ENCODE results near the gene ADGRG7. TPM values are rescaled to one million over a fixed set of nuclear protein-coding genes. Genes with fewer than 3 reads are reported as not detected.

The ADGRG7 gene
- total and polyA plus RNA-seq, 9 of the 15 experiments (the other 6 are each of a cell fraction or from before 2014, with no cell fraction given), result 0.03 TPM; not detected in 7

GRCh38 chr3:100578646-100579045 is 30.8 kb upstream of the ADGRG7 start (continued):
- TF ChIP-seq, protein P1, sequence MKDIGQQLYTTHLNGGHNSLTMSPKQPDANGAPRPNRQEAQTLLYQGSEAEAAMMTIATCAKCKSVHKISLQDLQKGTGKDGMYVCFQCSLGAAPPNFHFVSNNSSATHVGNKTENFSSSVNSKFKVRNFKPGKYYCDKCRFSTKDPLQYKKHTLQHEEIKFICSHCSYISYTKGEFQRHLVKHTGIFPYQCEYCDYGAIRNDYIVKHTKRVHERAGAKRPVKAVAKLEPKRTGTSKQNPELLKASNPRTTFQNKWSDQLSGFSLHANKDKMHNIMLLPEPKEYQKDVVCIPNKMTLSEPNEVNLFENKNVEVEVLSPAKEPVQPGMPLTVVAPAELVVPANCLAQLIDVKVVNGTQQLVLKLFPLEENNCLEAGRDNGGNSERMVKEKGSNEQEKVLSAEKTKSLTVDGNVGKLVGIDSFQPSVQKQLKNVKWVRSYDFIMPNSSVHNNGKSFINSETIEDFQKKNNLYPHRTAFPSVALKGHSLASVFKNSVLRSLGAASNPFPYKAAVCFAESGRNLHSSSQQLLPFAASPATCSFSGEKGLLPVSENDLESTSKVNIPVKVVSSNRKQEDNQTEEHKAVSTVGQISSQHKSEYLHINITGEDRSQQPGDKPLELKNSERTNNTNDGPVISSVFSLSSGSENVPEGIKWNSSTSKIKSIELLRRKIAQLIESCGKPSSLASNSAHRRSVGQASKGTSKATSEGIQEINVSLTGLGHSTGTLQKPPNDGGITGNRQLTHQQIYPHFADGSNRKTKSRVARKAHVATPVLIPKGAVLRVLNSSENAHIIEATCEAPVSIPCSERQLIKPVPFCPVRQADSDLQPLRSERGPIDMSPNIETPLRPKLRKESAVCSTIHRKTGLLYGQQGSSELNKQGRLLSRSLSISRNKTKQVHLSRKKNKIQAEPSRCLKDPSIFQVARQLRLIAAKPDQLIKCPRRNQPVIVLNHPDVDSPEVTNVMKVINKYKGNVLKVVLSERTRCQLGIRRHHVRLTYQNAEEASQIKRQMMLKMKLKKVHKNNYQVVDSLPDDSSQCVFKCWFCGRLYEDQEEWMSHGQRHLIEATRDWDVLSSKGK (CRISPR knock-in tag; IDR thresholded peaks at IDR 0.05), result no peak
- no peak for TF ChIP-seq ZBTB5 (IDR thresholded peaks at IDR 0.05)

DNA sequence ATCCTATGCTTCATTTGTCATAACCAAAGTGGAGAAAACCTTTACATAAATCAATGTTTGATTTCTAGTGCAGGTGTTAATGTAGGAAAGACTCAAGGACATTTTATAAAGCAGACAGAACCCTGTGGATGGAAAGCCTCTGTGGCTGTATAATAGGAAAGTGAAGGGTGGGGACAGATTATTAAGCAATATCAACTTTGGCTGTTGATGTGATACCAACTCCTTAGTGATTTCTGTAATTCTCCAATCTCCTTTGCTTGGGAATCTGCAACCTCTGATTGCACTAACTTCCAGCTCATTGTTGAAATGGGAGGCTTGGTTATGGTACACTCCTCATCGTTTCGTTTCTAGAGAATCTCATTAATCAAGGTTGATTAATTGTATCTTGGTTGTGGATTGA is 29.3 kb upstream of the ADGRG7 start:
- ChIA-PET POLR2A (interaction anchor here (0.7 to 1.5 kb wide), 2 partner anchors 178 to 412 kb away, joined by 3 read pairs; no protein-coding TSS in a partner anchor), CTCF (ENCODE audit: low intra/inter-chr PET ratio) (no interaction called here)
- no peak overlapping the region for H3K9ac ChIP-seq (ENCODE audit: insufficient read depth in 1 of 2, low read depth in 2 of 2, low read length in 2 of 2)
- in situ Hi-C loops (cut with MboI), result no loop called here
- WGBS (ENCODE audit: insufficient coverage, low coverage, missing lambda C conversion rate), result 0% methylated on average over 2 of the region's 2 CpGs
- H4K20me1 ChIP-seq (replicated peaks; ENCODE audit: control insufficient read depth, insufficient read depth, low read length), result no peaks in the 10 kb centered on the region
- no peaks in the 10 kb centered on the region for H3K4me1 ChIP-seq (replicated peaks in 1 of 2; ENCODE audit: control insufficient read depth in 2 of 2, insufficient read depth in 2 of 2, low read length in 2 of 2)
- no peak for ATAC-seq
- no peak overlapping the region for H3K4me3 ChIP-seq
- no peak overlapping the region for H3K27ac ChIP-seq (ENCODE audit: extremely low read depth, low read depth, low read length)
- no peak for TF ChIP-seq RBM14 (IDR thresholded peaks at IDR 0.05; ENCODE audit: borderline replicate concordance, insufficient read depth, low read depth, low read length)
- TF ChIP-seq ZBTB8A (IDR thresholded peaks at IDR 0.05; ENCODE audit: partially characterized antibody), result no peak
- DNase-seq (ENCODE audit: extremely low read depth in 1 of 4, low spot score in 3 of 4), result no peak
- no peak for FAIRE-seq
- no peaks in the 10 kb centered on the region for H3K27me3 ChIP-seq (ENCODE audit: control insufficient read depth in 2 of 2, insufficient read depth in 2 of 2, low read length in 2 of 2)
- H3K79me2 ChIP-seq (ENCODE audit: control insufficient read depth, insufficient read depth, low read length), result no peaks in the 10 kb centered on the region
- intact Hi-C loops (cut with micrococcal nuclease), result no loop called here
- no peak overlapping the region for H2AFZ ChIP-seq (ENCODE audit: low read depth, low read length)
- no peaks in the 10 kb centered on the region for H3K9me3 ChIP-seq (replicated peaks; ENCODE audit: control insufficient read depth, insufficient read depth, low read depth, low read length)
- no peaks in the 10 kb centered on the region for H3K9me1 ChIP-seq (ENCODE audit: control insufficient read depth, insufficient read depth, low read length)
- no peaks in the 10 kb centered on the region for H3K36me3 ChIP-seq (ENCODE audit: control insufficient read depth, insufficient read depth, low read length)
- no peak overlapping the region for H3K4me2 ChIP-seq (ENCODE audit: insufficient read depth, low read length)
- no TSS peak for BruUV-seq (replicated peaks)
